NT2/D1 (cell line): Measurements from ENCODE around the gene DNMT1.

ENCODE experiments used
- DNase-seq: peaks from one replicate; pipeline ENCODE4 v3.0.0-alpha.2; 2011; ENCODE audit warnings: low read depth, low spot score
- H3K27me3 ChIP-seq: 2 replicates; pipeline ENCODE4 v1.6.0; 2011; ENCODE audit warnings: mild to moderate bottlenecking; ENCODE audit not compliant: insufficient read length, insufficient read depth
- H3K36me3 ChIP-seq: 2 replicates; pipeline ENCODE4 v1.6.1; 2011; ENCODE audit warnings: mild to moderate bottlenecking, low read length, mixed read lengths; ENCODE audit not compliant: insufficient read depth, insufficient read length
- H3K4me1 ChIP-seq: 2 replicates; pipeline ENCODE4 v1.5.1; 2011; ENCODE audit not compliant: insufficient read depth, insufficient read length
- H3K4me3 ChIP-seq: 2 replicates; pipeline ENCODE4 v1.5.1; 2011; ENCODE audit warnings: low read depth; ENCODE audit not compliant: insufficient read length
- H3K9ac ChIP-seq: 2 replicates; pipeline ENCODE4 v1.6.0; 2011; ENCODE audit warnings: low read depth; ENCODE audit not compliant: insufficient read length
- H3K9me3 ChIP-seq: 2 replicates; pipeline ENCODE4 v1.5.1; 2011; ENCODE audit warnings: mild to moderate bottlenecking, low read length; ENCODE audit not compliant: insufficient read depth
- SUZ12 ChIP-seq: IDR thresholded peaks from 2 replicates; pipeline ENCODE4 v1.6.1; 2011; ENCODE audit not compliant: insufficient read length, insufficient read depth; ENCODE audit errors: extremely low read depth
- YY1 ChIP-seq: IDR thresholded peaks from 2 replicates; pipeline ENCODE4 v1.6.1; 2011; ENCODE audit not compliant: insufficient read length, insufficient read depth
- ZNF274 ChIP-seq: IDR thresholded peaks from 2 replicates; pipeline ENCODE4 v1.6.1; 2011; ENCODE audit warnings: mild to moderate bottlenecking, low read depth, low read length

Gene DNMT1

DNA sequence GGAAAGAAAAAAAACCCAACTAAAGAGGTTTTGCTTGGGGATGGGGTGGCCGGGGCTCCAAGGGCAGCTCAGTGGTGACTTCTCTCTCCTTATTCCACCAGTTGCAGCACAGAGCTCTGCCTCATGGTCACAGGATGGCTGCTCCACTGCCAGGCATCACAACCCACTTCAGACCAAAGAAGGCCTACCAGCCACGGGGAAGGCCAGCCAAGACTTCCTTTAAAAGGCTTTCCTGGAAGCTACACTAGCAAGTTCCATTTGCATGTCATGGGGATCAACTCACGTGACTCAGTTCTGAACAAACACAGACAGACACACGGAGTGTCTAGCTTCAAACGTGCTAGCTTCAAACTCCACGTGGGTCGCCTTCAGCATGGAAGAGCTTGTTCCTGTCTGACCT, 61.8 kb downstream of the DNMT1 start:
- Histone ChIP-seq H3K9me3 (no peaks in the 10 kb centered on the region), H3K27me3 (no peaks in the 10 kb centered on the region), H3K4me3 (no peak overlapping the region), H3K36me3 (peaks cover 89% of the 10 kb centered on the region), H3K9ac (no peak overlapping the region), H3K4me1 (peaks cover 4% of the 10 kb centered on the region)
- DNase-seq: no peak
- no peak for TF ChIP-seq YY1
- TF ChIP-seq ZNF274: no peak
- TF ChIP-seq SUZ12: no peak

- DNase-seq: no peak
- Histone ChIP-seq H3K9me3 (no peaks in the 10 kb centered on the region), H3K9ac (no peak overlapping the region), H3K27me3 (no peaks in the 10 kb centered on the region), H3K4me1 (no peaks in the 10 kb centered on the region), H3K4me3 (no peak overlapping the region), H3K36me3 (peaks cover 36% of the 10 kb centered on the region)
- TF ChIP-seq YY1 (no peak), SUZ12 (no peak), ZNF274 (no peak)
Measured at GRCh38 chr19:10126213-10126639, 68.5 kb downstream of the DNMT1 start.

GRCh38 chr19:10124429-10124828, 70.3 kb downstream of the DNMT1 start:
- H3K4me1 ChIP-seq: no peaks in the 10 kb centered on the region
- H3K27me3 ChIP-seq: no peaks in the 10 kb centered on the region
- H3K36me3 ChIP-seq: peaks cover 19% of the 10 kb centered on the region
- no peak overlapping the region for H3K9ac ChIP-seq
- no peak overlapping the region for H3K4me3 ChIP-seq
- DNase-seq: no peak
- TF ChIP-seq SUZ12 (no peak), YY1 (no peak), ZNF274 (no peak)
- no peaks in the 10 kb centered on the region for H3K9me3 ChIP-seq

GRCh38 chr19:10122045-10122444, 72.7 kb downstream of the DNMT1 start:
- DNase-seq: no peak
- H3K9ac ChIP-seq: no peak overlapping the region
- peaks cover 4% of the 10 kb centered on the region for H3K4me1 ChIP-seq
- H3K9me3 ChIP-seq: no peaks in the 10 kb centered on the region
- H3K36me3 ChIP-seq: peaks cover 29% of the 10 kb centered on the region
- H3K4me3 ChIP-seq: no peak overlapping the region
- H3K27me3 ChIP-seq: no peaks in the 10 kb centered on the region
- TF ChIP-seq ZNF274 (no peak), SUZ12 (no peak), YY1 (no peak)

- DNase-seq: no peak
- Histone ChIP-seq H3K9ac (no peak overlapping the region), H3K4me3 (no peak overlapping the region), H3K9me3 (no peaks in the 10 kb centered on the region), H3K27me3 (no peaks in the 10 kb centered on the region), H3K4me1 (peaks cover 9% of the 10 kb centered on the region), H3K36me3 (peaks cover 38% of the 10 kb centered on the region)
- TF ChIP-seq SUZ12 (no peak), YY1 (no peak), ZNF274 (no peak)
Measured at GRCh38 chr19:10120538-10121189, 74.1 kb downstream of the DNMT1 start.

DNA sequence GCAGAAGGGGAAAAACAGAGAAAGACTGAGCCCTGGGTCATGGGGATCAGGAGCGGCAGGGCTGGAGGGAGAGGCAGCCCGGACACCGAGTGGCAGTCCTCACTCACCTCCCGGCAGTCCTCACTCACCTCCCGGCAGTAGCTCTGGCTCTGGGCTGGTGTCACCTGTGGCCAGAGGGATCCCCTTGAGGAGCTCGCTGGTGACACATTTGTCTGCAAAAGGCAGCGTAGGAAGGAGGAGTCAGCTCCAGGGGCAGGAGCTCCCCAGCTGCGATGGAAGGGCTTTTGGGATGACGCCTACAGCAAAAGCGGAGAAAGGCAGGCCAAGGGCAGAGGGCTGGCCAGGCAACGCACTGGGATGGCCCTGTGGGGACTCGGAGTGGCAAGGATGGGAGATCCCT, 75.8 kb downstream of the DNMT1 start:
- Histone ChIP-seq H3K4me1 (peaks cover 16% of the 10 kb centered on the region), H3K4me3 (peak overlapping the region; percentile 100), H3K36me3 (peaks cover 53% of the 10 kb centered on the region), H3K9me3 (no peaks in the 10 kb centered on the region), H3K27me3 (no peaks in the 10 kb centered on the region), H3K9ac (peak overlapping the region; percentile 100)
- no peak for DNase-seq
- no peak for TF ChIP-seq SUZ12
- no peak for TF ChIP-seq YY1

- DNase-seq: no peak
- H3K9ac ChIP-seq: peak overlapping the region; percentile 10
- H3K4me3 ChIP-seq: no peak overlapping the region
- peaks cover 62% of the 10 kb centered on the region for H3K36me3 ChIP-seq
- no peaks in the 10 kb centered on the region for H3K27me3 ChIP-seq
- no peaks in the 10 kb centered on the region for H3K9me3 ChIP-seq
- TF ChIP-seq ZNF274: no peak
- no peak for TF ChIP-seq SUZ12
- TF ChIP-seq YY1: no peak
- peaks cover 25% of the 10 kb centered on the region for H3K4me1 ChIP-seq
Measured at GRCh38 chr19:10116866-10117616, 77.7 kb downstream of the DNMT1 start.
